PC-9 (cell line): ENCODE results near the gene C4B.

Source experiments
- CTCF ChIP-seq: fragments of 200-600 bp; sonication (generic); conservative IDR thresholded peaks from 2 replicates; pipeline ENCODE4 v1.6.1; 2017; ENCODE audit warnings: mixed run types, antibody characterized with exemption, mild to moderate bottlenecking, moderate library complexity
- EZH2 ChIP-seq: fragments of 200-600 bp; sonication (generic); IDR thresholded peaks from 2 replicates; pipeline ENCODE4 v1.8.0; 2017; ENCODE audit warnings: antibody characterized with exemption, low read depth

GRCh38 chr6:32076321-32076809, 61.8 kb downstream of the C4B start:
- TF ChIP-seq CTCF (no peak), EZH2 (no peak)
